Coronary artery (tissue), 2 donors: ENCODE measurements around the gene PRSS2.
A peak's percentile ranks its signal among the peaks of the same experiment; 100 is the strongest.
"Not testable (repeated sequence)": the region's sequence is repeated elsewhere in the genome, so short reads cannot be mapped to it uniquely, and the experiment has no call there.

Source experiments
- DNase-seq: peaks from one replicate; pipeline ENCODE4 v3.0.0-alpha.2; 2017; ENCODE audit warnings: low spot score
- H3K27ac ChIP-seq, 2 donors: fragments of 200-600 bp; sonication (generic); one replicate each; pipeline ENCODE4 v1.5.1; 2016 to 2019
- H3K4me3 ChIP-seq: fragments of 200-600 bp; sonication (generic); 2 replicates; pipeline ENCODE4 v1.5.1; 2016; ENCODE audit warnings: mild to moderate bottlenecking, moderate library complexity
- TF ChIP-seq, protein P1 (sequence below): fragments of 200-600 bp; sonication (generic); IDR thresholded peaks from one replicate; pipeline ENCODE4 v1.5.1; 2019; ENCODE audit warnings: antibody characterized with exemption

Gene PRSS2

DNA sequence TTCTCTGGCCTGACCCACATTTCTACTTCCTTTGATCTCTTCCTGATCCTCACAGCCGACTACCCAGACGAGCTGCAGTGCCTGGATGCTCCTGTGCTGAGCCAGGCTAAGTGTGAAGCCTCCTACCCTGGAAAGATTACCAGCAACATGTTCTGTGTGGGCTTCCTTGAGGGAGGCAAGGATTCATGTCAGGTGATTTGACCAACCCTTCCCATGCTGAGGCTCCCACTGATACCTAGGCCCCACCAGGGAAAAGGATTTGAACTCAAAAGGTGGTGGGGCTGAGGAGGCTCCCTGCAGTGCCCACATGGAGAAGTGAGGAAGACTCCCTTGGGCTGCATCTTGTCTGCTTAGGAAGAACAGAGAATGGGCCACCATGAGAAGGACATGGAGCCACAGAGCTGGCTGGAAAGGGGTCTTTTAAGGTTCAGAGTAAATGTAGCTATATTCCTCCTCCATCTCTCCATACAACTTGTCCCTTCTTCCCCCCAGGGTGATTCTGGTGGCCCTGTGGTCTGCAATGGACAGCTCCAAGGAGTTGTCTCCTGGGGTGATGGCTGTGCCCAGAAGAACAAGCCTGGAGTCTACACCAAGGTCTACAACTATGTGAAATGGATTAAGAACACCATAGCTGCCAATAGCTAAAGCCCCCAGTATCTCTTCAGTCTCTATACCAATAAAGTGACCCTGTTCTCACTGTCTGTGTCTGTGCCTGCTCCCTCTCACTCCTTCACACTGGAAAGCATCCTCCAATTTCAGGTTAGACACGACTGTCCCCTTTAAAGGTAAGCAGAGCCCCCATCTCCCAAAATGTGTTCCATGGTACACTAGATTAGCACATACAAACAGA, 18.2 kb upstream of the PRSS2 start:
- Histone ChIP-seq H3K4me3 (no peak overlapping the region), H3K27ac (no peak overlapping the region)
- TF ChIP-seq, protein P1, sequence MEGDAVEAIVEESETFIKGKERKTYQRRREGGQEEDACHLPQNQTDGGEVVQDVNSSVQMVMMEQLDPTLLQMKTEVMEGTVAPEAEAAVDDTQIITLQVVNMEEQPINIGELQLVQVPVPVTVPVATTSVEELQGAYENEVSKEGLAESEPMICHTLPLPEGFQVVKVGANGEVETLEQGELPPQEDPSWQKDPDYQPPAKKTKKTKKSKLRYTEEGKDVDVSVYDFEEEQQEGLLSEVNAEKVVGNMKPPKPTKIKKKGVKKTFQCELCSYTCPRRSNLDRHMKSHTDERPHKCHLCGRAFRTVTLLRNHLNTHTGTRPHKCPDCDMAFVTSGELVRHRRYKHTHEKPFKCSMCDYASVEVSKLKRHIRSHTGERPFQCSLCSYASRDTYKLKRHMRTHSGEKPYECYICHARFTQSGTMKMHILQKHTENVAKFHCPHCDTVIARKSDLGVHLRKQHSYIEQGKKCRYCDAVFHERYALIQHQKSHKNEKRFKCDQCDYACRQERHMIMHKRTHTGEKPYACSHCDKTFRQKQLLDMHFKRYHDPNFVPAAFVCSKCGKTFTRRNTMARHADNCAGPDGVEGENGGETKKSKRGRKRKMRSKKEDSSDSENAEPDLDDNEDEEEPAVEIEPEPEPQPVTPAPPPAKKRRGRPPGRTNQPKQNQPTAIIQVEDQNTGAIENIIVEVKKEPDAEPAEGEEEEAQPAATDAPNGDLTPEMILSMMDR, result no peak
- no peak for DNase-seq

DNA sequence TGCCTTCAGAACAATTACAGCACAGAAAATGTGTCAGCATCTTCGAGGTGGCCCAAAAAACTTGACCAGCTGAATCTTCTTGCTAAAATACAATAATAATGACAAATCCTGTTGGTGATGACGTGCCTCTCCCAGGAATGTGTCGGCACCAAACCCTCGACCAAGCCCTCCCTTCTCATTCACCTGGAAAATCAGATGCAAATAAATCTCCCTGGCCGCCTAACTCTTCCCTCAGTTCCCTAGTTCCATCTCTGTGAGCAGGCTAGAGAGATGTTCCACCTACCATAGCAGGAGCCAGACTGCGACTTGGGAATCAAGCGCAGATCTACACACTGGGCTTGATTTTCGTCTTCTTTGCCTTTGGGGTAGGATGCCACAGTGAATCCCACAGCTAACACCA, 17.4 kb upstream of the PRSS2 start:
- TF ChIP-seq, protein P1, result no peak
- Histone ChIP-seq H3K4me3 (no peak overlapping the region), H3K27ac (no peak overlapping the region)
- DNase-seq, result no peak

DNA sequence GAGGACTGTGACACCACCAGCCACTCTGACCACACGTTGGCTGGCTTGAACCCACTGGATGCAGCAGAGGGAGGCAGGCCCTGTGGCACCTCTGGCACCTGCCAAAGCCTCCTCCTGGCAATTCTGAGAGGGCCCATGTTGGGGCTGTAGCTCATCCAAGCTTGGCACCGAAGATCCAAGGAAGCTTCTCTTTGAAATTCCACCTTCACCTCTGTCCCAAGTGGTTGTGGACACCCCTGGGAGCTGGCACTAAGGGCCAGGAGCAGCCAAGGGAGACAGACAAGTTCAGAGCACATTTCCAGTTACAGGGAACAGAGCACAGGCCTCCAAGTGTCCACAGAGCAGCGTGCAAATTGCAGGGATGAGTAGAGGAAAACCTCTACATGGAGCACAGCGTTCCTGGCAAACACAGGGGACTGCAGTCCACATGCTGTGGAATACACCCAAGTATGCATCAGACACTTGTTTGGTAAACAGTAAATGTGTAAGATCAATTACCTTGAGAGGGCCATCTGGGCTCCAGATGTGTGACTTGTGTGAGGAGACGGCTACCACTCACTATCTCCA, 16.8 kb upstream of the PRSS2 start:
- DNase-seq, H3K27ac ChIP-seq, H3K4me3 ChIP-seq: not testable (repeated sequence)

DNA sequence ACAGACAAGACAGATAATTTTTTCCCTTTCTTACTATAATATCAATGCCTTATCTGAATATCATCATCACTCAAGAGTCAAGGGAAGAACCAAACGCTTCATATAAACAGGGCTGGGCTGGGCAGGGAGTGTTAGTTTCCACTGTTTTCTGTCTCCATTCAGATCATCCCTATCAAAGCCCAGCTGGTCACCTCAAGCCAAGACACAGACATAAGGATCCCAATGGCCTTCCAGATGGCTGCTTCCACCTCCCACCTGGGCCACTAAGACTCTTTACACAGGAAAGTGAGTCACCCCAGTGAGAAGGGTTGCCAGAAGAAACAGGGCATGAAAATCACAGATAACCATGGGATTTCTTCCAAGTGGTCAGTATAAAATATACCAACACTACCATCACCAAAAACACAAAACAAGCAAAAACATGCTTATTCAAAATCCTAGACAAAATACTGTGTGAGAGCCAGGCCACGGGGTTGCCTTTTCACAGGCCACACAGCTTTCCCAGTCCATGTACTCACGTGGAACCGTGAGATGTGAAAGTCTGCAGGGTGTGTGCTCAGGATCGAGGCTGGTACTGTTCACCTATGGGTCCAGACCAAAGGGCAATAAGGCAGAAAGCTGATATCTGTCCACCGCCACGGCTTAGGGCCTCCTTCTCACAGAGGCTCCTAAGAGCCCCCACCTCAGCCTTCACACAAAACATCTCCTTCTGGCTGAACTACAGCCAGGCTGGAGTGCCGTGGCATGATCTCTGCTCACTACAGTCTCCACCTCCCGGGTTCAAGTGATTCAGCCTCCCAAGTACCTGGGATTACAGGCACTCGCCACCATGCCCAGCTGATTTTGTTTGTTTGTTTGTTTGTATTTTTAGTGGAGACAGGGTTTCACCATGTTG, 15.8 kb upstream of the PRSS2 start:
- TF ChIP-seq, protein P1, result no peak
- no peak overlapping the region for H3K27ac ChIP-seq
- no peak overlapping the region for H3K4me3 ChIP-seq
- DNase-seq, result no peak

DNA sequence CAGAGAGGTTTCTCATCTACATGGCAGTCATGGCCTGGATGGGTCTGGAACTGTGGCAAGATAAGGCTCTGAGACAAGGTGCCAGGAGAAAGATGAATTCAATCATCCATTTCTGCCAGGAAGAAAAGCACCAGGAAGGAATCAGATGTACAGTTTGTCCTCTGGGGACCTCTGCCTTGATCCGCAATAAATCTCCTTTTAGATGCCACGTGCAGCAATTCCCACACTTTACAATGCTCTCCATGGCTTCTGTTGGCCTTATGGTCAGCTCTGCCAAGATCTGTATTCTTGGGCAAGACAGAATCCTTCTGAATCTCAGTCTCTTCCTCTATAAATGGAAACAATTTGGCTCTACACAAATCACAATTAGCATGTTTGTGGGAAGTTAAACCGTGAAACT, 12.5 kb upstream of the PRSS2 start:
- not testable (repeated sequence) for H3K4me3 ChIP-seq, DNase-seq, H3K27ac ChIP-seq

DNA sequence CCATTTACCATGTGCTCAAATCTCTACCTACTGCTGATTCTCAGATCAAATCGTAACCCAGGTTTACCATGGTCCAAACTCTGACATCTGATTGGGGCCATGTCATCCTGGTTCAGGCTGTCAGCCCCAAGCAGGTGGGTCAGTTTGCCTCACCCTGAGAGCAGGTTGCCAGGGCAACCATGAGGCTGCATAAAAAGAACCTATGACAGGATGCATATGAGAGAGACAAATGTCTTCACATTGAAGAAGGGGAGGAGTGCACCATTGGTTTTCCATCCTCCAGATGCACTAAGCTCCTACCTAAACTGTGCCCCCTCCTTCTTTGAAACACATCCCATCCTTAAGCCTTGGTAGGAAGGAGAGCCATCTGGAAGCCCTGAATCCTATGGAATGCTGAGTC, 11.3 kb upstream of the PRSS2 start:
- Histone ChIP-seq H3K27ac (no peak overlapping the region), H3K4me3 (no peak overlapping the region)
- TF ChIP-seq, protein P1, result no peak
- no peak for DNase-seq

DNA sequence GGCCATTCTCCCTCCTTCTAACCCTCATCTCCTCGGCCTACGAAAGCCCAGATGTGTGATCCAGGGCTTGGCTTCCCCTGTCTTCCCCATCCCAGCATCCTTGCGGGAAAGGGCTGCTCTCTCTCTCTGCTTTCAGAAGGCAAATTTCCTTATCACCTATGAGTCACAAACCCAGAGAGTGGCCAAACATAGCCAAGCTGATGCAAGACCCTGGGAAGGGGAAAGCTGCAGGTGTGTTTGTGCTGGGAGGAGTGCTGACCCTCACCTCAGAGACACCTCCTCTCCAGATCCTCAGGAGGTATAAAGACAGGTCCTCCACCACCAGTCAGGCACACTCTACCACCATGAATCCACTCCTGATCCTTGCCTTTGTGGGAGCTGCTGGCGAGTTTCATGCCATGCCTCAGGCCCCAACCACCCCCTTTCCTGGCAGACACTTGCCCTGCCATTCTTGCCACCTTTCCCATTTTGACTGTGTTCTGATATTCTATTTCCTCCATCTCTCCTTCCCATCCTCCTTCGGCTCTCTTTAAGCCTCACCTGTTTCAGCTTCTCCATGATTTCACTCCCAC, 10.6 kb upstream of the PRSS2 start:
- DNase-seq, result no peak
- no peak overlapping the region for H3K4me3 ChIP-seq
- H3K27ac ChIP-seq, result no peak overlapping the region

DNA sequence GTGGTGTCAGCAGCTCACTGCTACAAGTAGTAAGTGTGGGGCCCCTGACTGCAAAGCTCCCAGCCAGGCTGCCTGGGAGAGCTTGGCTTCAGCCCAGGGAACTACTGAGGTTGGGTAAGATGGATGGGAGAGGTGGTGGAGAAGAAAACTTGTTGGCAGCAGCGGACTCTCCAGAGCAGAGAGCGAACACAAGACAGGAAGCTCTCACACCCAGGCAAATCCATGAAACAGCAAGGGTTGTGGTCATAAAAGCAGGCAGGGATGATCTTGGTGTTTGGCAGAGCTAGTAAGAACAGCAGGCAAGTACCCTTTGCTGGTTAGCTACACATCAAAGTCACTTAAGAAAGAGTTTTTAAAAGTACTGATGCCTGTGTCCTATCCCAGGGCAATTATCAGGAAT, 9.2 kb upstream of the PRSS2 start:
- peak; percentile 7 for DNase-seq
- not testable (repeated sequence) for H3K4me3 ChIP-seq, H3K27ac ChIP-seq

More for the DNA sequence above, 10.6 kb upstream of the PRSS2 start:
- TF ChIP-seq, protein P1, result no peak
